GM12875 (cell line): Measurements from ENCODE around the gene CCNB1.

Experiments
- H3K4me3 ChIP-seq: one replicate; pipeline ENCODE4 v1.5.1; 2011; ENCODE audit warnings: low read depth, low read length, control low read depth
- CTCF ChIP-seq: IDR thresholded peaks from 2 replicates; pipeline ENCODE4 v1.5.1; 2011; ENCODE audit warnings: low read depth, mild to moderate bottlenecking, control low read depth, inconsistent platforms, low read length, moderate library complexity, borderline replicate concordance; ENCODE audit not compliant: insufficient read depth

The CCNB1 gene

GRCh38 chr5:69187342-69187741 is 20.4 kb downstream of the CCNB1 start:
- no peak for TF ChIP-seq CTCF
- H3K4me3 ChIP-seq: no peak overlapping the region

- peak overlapping the region; percentile 95 for H3K4me3 ChIP-seq
These were observed 21.8 kb downstream of the CCNB1 start for GRCh38 chr5:69188811-69189161.

GRCh38 chr5:69189162-69190086 is 22.5 kb downstream of the CCNB1 start, which contains the start of gene CENPH:
Gene CENPH (plus strand): TSS chr5:69189583. CDS start chr5:69189635, 52 bp downstream.
- H3K4me3 ChIP-seq: peak within 1 kb of the TSS; percentile 95
- TF ChIP-seq CTCF: no peak

More at GRCh38 chr5:69188811-69189161, 21.8 kb downstream of the CCNB1 start:
- TF ChIP-seq CTCF: no peak

GRCh38 chr5:69202497-69202896 is 35.5 kb downstream of the CCNB1 start:
- H3K4me3 ChIP-seq: no peak overlapping the region
- TF ChIP-seq CTCF: no peak

GRCh38 chr5:69206528-69207190 is 39.7 kb downstream of the CCNB1 start:
- no peak for TF ChIP-seq CTCF
- no peak overlapping the region for H3K4me3 ChIP-seq

GRCh38 chr5:69209602-69210001 is 42.7 kb downstream of the CCNB1 start:
- TF ChIP-seq CTCF: no peak
- no peak overlapping the region for H3K4me3 ChIP-seq
